GM12878 (cell line): ENCODE data around the gene ZNF160. TPM values are rescaled to one million over a fixed set of nuclear protein-coding genes. Genes with fewer than 3 reads are reported as not detected.

ENCODE experiments used
- ATAC-seq: fragments of 200-7000 bp; cut with Tn5 transposase; 3 replicates; pipeline ENCODE4 v1.9.1; 2020; ENCODE audit warnings: mild to moderate bottlenecking, moderate library complexity
- BruUV-seq: library from RNA; stranded (reverse); fragments of 400-500 nt; replicated peaks from 2 replicates; lab custom pipeline; 2021; lab: Mats Ljungman, UMichigan
- CTCF ChIA-PET: fragments of 300-600 bp; sonication (Branson Sonifier 250); formaldehyde crosslinking; extraction: SDS; loops from one replicate; lab custom pipeline; 2021; ENCODE audit warnings: inconsistent platforms; lab: Yijun Ruan, JAX
- POLR2A ChIA-PET: fragments of 350-600 bp; formaldehyde crosslinking; extraction: SDS; loops from one replicate; lab custom pipeline; 2021; ENCODE audit warnings: inconsistent platforms; lab: Charles Lee
- RAD21 ChIA-PET: fragments of 300-600 bp; sonication (Branson Sonifier 250); formaldehyde crosslinking; loops from one replicate; lab custom pipeline; 2023; ENCODE audit warnings: antibody characterized with exemption; ENCODE audit not compliant: unreplicated experiment; lab: Charles Lee
- SMC1A ChIA-PET: fragments of 300-600 bp; sonication (Branson Sonifier 250); formaldehyde crosslinking; loops from one replicate; lab custom pipeline; 2023; ENCODE audit not compliant: unreplicated experiment, uncharacterized antibody; lab: Charles Lee
- DNase-seq: peaks from one replicate; pipeline ENCODE4 v3.0.0-alpha.2; 2011; ENCODE audit warnings: low read depth, low spot score
- FAIRE-seq: peaks from 3 replicates; lab custom pipeline; 2011; peaks lifted over from hg19 to GRCh38; lab: Jason Lieb, UNC
- H2AFZ ChIP-seq: 2 replicates; pipeline ENCODE4 v1.6.0; 2011; ENCODE audit warnings: low read depth, low read length, control low read depth; ENCODE audit not compliant: control insufficient read depth
- H3K27ac ChIP-seq: 2 replicates; pipeline ENCODE4 v1.5.1; 2011; ENCODE audit warnings: control low read depth; ENCODE audit not compliant: control insufficient read depth, insufficient read depth
- H3K27me3 ChIP-seq, 2 experiments: replicated peaks in 1 of 2; 2 replicates each; pipeline versions ENCODE4 v1.6.0 to v1.6.1; 2011; ENCODE audit warnings: low read length in 1 of 2; ENCODE audit not compliant: control insufficient read depth in 2 of 2, insufficient read depth in 2 of 2
- H3K36me3 ChIP-seq, 2 experiments: 2 replicates each; pipeline ENCODE4 v1.5.1; 2011; ENCODE audit warnings: low read length in 1 of 2; ENCODE audit not compliant: control insufficient read depth in 2 of 2, insufficient read depth in 2 of 2
- H3K4me1 ChIP-seq: 2 replicates; pipeline ENCODE4 v1.6.1; 2011; ENCODE audit warnings: mild to moderate bottlenecking, low read length, moderate library complexity, mixed read lengths; ENCODE audit not compliant: control insufficient read depth, insufficient read depth
- H3K4me2 ChIP-seq: 2 replicates; pipeline ENCODE4 v1.6.0; 2011; ENCODE audit warnings: control low read depth; ENCODE audit not compliant: control insufficient read depth, insufficient read depth
- H3K4me3 ChIP-seq: fragments of 200-600 bp; sonication (generic); 2 replicates; pipeline ENCODE4 v1.5.1; 2016
- H3K79me2 ChIP-seq: 2 replicates; pipeline ENCODE4 v1.6.0; 2011; ENCODE audit warnings: low read length; ENCODE audit not compliant: control insufficient read depth, insufficient read depth
- H3K9ac ChIP-seq: 2 replicates; pipeline ENCODE4 v1.8.0; 2011; ENCODE audit warnings: low read length, control low read depth, mixed read lengths; ENCODE audit not compliant: control insufficient read depth, insufficient read depth
- H3K9me3 ChIP-seq: replicated peaks from 3 replicates; pipeline ENCODE4 v1.5.1; 2011; ENCODE audit warnings: mild to moderate bottlenecking, low read length; ENCODE audit not compliant: control insufficient read depth, insufficient read depth
- H4K20me1 ChIP-seq: 2 replicates; pipeline ENCODE4 v1.6.0; 2011; ENCODE audit not compliant: control insufficient read depth, insufficient read depth
- BRCA1 ChIP-seq: IDR thresholded peaks from 2 replicates; pipeline ENCODE4 v1.6.1; 2011; ENCODE audit warnings: low read depth, low read length, improper control_type of control experiment
- CBX5 ChIP-seq: sonication (generic); IDR thresholded peaks from 2 replicates; pipeline ENCODE4 v1.6.1; 2016; ENCODE audit warnings: low read depth, moderate library complexity, mild to moderate bottlenecking, inconsistent platforms
- E2F8 ChIP-seq: fragments of 450-650 bp; IDR thresholded peaks from 2 replicates; pipeline ENCODE4 v1.6.1; 2018; ENCODE audit warnings: mild to moderate bottlenecking, low read depth, moderate library complexity; ENCODE audit not compliant: partially characterized antibody
- HDAC2 ChIP-seq: fragments of 200-600 bp; sonication (generic); IDR thresholded peaks from 2 replicates; pipeline ENCODE4 v1.6.1; 2017
- HDGF ChIP-seq: fragments of 450-650 bp; IDR thresholded peaks from 2 replicates; pipeline ENCODE4 v1.6.1; 2016; ENCODE audit warnings: antibody characterized with exemption
- NR2C1 ChIP-seq: fragments of 450-650 bp; IDR thresholded peaks from 2 replicates; pipeline ENCODE4 v1.6.1; 2017; ENCODE audit warnings: antibody characterized with exemption, mild to moderate bottlenecking, moderate library complexity
- NR2C2 ChIP-seq: IDR thresholded peaks from 2 replicates; pipeline ENCODE4 v1.6.1; 2011; ENCODE audit warnings: borderline replicate concordance, low read depth; ENCODE audit not compliant: control insufficient read depth, insufficient read length
- SREBF1 ChIP-seq: IDR thresholded peaks from 2 replicates; pipeline ENCODE4 v1.6.1; 2012; ENCODE audit warnings: mild to moderate bottlenecking, low read length
- USF1 ChIP-seq: IDR thresholded peaks from 2 replicates; pipeline ENCODE4 v1.6.1; 2011; ENCODE audit warnings: borderline replicate concordance, low read depth, mild to moderate bottlenecking, moderate library complexity, mixed read lengths, low read length; ENCODE audit not compliant: insufficient read depth; ENCODE audit errors: extremely low read length
- WRNIP1 ChIP-seq: IDR thresholded peaks from 2 replicates; pipeline ENCODE4 v1.6.1; 2011; ENCODE audit warnings: low read depth, low read length, improper control_type of control experiment, borderline replicate concordance
- ZNF207 ChIP-seq: fragments of 450-650 bp; IDR thresholded peaks from 2 replicates; pipeline ENCODE4 v1.6.1; 2014; ENCODE audit warnings: antibody characterized with exemption, mild to moderate bottlenecking, borderline replicate concordance
- ZNF592 ChIP-seq: fragments of 450-650 bp; IDR thresholded peaks from 2 replicates; pipeline ENCODE4 v1.6.1; 2017; ENCODE audit warnings: mild to moderate bottlenecking, moderate library complexity
- WGBS: methylation state at CpG from one replicate; pipeline ENCODE4 v1.1.6; 2016; ENCODE audit warnings: low lambda C conversion rate; ENCODE audit not compliant: insufficient replicate concordance, insufficient coverage; ENCODE audit errors: missing lambda C conversion rate; 5-methylcytosine and 5-hydroxymethylcytosine counted together
- in situ Hi-C: fragments of 300-500 bp; cut with MboI; formaldehyde crosslinking; loops from 9 replicates; pipeline ENCODE4 v1.14.3; 2018; ENCODE audit warnings: mixed read lengths
- intact Hi-C: fragments of 100-400 bp; cut with micrococcal nuclease; formaldehyde crosslinking; loops from one replicate; pipeline ENCODE4 v1.14.2; 2022; ENCODE audit not compliant: unreplicated experiment
- polyA plus RNA-seq, 11 experiments: library from polyadenylated mRNA; depleted of rRNA in 4 of 11; unstranded in 6 of 11; stranded (reverse) in 5 of 11; fragments of >200 nt; fragmentation: Nextera tagmentation in 4 of 11; fragmentation: Illumina TruSeq in 1 of 11; extraction: Ambion mirVana in 4 of 11; extraction: Trizol in 1 of 11; gene quantifications; 1 replicate in 1 of 11; 2 replicates in 10 of 11; pipeline versions ENCODE4 v1.2.1 to v1.2.3, GENCODE V29; 2011 to 2016; ENCODE audit warnings: inconsistent platforms in 2 of 11, missing spikeins in 2 of 11, low read depth in 1 of 11
- total RNA-seq, 4 experiments: library from RNA; depleted of rRNA in 3 of 4; stranded (reverse); fragments of >200 nt in 3 of 4; fragmentation: Illumina TruSeq in 1 of 4; extraction: Trizol in 1 of 4; gene quantifications; 2 replicates each; pipeline versions ENCODE4 v1.2.1 to v1.2.3, GENCODE V29; 2013 to 2021
- TF ChIP-seq, protein P1 (sequence below): fragments of 450-650 bp; IDR thresholded peaks from 2 replicates; pipeline ENCODE4 v1.6.1; 2016; ENCODE audit warnings: mild to moderate bottlenecking

The ZNF160 gene
- total and polyA plus RNA-seq, 10 of the 15 experiments (the other 5 are each of a cell fraction or from before 2014, with no cell fraction given): 2.8 to 18.6 (median 12.1) TPM

GRCh38 chr19:53092723-53093122 lies 10.5 kb downstream of the ZNF160 start (continued):
- TF ChIP-seq ZNF592: no peak
- TF ChIP-seq HDAC2: no peak
- TF ChIP-seq, protein P1, sequence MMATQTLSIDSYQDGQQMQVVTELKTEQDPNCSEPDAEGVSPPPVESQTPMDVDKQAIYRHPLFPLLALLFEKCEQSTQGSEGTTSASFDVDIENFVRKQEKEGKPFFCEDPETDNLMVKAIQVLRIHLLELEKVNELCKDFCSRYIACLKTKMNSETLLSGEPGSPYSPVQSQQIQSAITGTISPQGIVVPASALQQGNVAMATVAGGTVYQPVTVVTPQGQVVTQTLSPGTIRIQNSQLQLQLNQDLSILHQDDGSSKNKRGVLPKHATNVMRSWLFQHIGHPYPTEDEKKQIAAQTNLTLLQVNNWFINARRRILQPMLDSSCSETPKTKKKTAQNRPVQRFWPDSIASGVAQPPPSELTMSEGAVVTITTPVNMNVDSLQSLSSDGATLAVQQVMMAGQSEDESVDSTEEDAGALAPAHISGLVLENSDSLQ: no peak
- no peak for TF ChIP-seq NR2C1

GRCh38 chr19:53091413-53092254 lies 11.6 kb downstream of the ZNF160 start:
- no peak overlapping the region for H3K27ac ChIP-seq
- no TSS peak for BruUV-seq
- no peaks in the 10 kb centered on the region for H3K4me1 ChIP-seq
- 96% methylated on average over 19 of the region's 19 CpGs for WGBS
- H3K9me3 ChIP-seq: peaks cover 5% of the 10 kb centered on the region; the same call in 2 of the 3 replicates
- H3K4me3 ChIP-seq: no peak overlapping the region
- in situ Hi-C loops (no loop called here), intact Hi-C loops (no loop called here)
- no peak overlapping the region for H3K4me2 ChIP-seq
- no peaks in the 10 kb centered on the region for H3K27me3 ChIP-seq
- H2AFZ ChIP-seq: no peak overlapping the region
- peaks cover 3 to 33% of the 10 kb centered on the region in 2 experiments for H3K36me3 ChIP-seq
- ChIA-PET SMC1A (no interaction called here), RAD21 (no interaction called here), POLR2A (interaction anchor here (0.6 kb wide), 1 partner anchor 161 kb away, joined by 3 read pairs; no protein-coding TSS in a partner anchor), CTCF (no interaction called here)
- no peak for DNase-seq
- FAIRE-seq: no peak
- H4K20me1 ChIP-seq: no peaks in the 10 kb centered on the region
- no peak for ATAC-seq
- no peak overlapping the region for H3K9ac ChIP-seq
- no peaks in the 10 kb centered on the region for H3K79me2 ChIP-seq
- TF ChIP-seq ZNF207: no peak
- TF ChIP-seq SREBF1: no peak
- no peak for TF ChIP-seq E2F8
- no peak for TF ChIP-seq WRNIP1
- TF ChIP-seq HDGF: no peak
- no peak for TF ChIP-seq NR2C2
- TF ChIP-seq USF1: no peak
- TF ChIP-seq CBX5: no peak
- TF ChIP-seq BRCA1: no peak
